ENCODE data around the gene NRG2. TPM values are rescaled to one million over a fixed set of nuclear protein-coding genes. Genes with fewer than 3 reads are reported as not detected.
A peak's percentile ranks its signal among the peaks of the same experiment; 100 is the strongest.

The NRG2 gene
- polyA plus RNA-seq, 3 donors: 0.72 to 1.7 (median 1.5) TPM

- DNase-seq (ENCODE audit: low read depth in 3 of 3, low spot score in 2 of 3): no peak
These were observed 29.6 kb downstream of the NRG2 start for GRCh38 chr5:140013536-140013935.

DNA sequence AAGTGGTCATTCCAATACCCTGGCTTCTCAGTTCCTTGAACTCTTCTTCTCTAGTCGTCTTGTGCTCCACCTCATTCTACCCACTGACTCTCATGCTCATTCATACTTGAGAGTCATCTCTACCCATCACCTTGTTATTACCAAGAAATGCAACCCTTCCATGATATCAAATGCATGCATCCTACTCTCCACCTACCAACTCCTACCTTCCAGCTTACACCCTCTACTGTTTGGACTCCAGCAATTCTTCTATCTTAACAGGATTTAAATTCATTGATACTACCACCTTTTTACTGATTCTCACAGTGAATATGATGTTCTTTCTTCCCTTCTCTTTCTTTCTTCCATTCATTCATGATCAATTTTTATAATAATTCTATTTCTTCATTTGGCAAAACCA lies 30.7 kb downstream of the NRG2 start:
- no peak for DNase-seq (ENCODE audit: low read depth in 3 of 3, low spot score in 2 of 3)

- no peak for DNase-seq (ENCODE audit: low read depth in 3 of 3, low spot score in 2 of 3)
These were observed 31.7 kb downstream of the NRG2 start for GRCh38 chr5:140011297-140011802.

GRCh38 chr5:140010798-140011197 lies 32.3 kb downstream of the NRG2 start:
- DNase-seq (ENCODE audit: low read depth in 3 of 3, low spot score in 2 of 3): no peak

GRCh38 chr5:140007311-140007710 lies 35.8 kb downstream of the NRG2 start:
- DNase-seq (ENCODE audit: low read depth in 3 of 3, low spot score in 2 of 3): no peak

- DNase-seq (ENCODE audit: low read depth in 3 of 3, low spot score in 2 of 3): no peak
These were observed 37.9 kb downstream of the NRG2 start for GRCh38 chr5:140005145-140005591.

DNA sequence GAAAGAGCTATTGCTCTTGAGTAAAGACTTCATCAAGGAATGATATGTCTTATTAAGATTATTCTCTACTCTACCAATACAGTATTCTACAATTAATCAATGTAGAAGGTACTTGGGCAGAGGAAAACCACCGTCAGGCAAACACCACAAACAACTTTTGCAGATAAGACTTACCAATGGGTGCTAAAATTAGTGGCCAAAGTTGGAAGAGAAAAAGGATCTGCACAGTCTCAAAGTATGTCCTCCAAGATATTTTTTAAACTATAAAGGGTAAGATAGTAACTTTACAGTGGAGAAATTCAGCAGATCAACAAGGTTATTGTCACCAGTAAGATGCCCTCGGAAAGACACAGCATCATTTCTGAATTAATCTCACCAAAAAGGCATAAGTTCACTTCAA lies 38.9 kb downstream of the NRG2 start:
- DNase-seq (ENCODE audit: low read depth in 3 of 3, low spot score in 2 of 3): no peak

DNA sequence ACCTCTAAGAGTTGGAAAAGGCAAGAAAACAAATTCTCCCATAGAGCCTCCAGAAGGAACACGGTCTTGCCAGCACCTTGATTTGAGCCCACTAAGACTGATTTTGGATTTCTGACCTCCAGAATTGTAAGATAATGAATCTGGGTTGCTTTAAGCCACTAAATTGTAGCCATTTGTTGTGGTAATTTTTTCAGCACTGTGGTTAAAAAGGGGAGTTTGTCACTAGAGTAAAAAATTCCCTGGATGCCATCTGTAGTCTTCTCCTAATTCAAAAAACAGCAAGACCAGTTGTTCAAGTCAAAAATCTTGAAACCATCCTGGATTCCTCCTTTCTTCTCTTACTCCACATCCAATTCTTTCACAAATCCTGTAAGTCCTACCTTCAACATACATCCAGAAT lies 39.6 kb downstream of the NRG2 start:
- no peak for DNase-seq (ENCODE audit: low read depth in 3 of 3, low spot score in 2 of 3)

GRCh38 chr5:140000332-140000731 lies 42.8 kb downstream of the NRG2 start:
- no peak for DNase-seq (ENCODE audit: low read depth in 3 of 3, low spot score in 2 of 3)

DNA sequence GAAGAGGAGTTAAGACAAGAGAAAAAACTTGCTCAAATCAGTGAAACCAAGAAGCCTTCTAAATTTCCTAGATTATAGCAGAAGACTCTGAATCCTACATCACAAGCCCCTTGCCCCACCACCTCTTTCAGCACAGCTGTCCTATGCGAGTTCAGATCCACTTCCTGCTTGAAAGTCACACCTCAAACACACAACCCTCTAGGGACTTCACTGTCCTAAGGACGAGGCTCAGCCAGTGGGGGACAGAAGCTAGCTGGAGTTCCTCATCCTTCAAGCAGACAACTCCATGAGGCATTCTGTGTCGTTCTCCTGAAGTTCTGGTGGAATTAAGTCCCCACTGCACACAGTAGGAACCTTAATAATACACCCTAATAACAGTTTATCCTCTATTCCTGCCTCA lies 44.3 kb downstream of the NRG2 start:
- no peak for DNase-seq (ENCODE audit: low read depth in 3 of 3, low spot score in 2 of 3)

DNA sequence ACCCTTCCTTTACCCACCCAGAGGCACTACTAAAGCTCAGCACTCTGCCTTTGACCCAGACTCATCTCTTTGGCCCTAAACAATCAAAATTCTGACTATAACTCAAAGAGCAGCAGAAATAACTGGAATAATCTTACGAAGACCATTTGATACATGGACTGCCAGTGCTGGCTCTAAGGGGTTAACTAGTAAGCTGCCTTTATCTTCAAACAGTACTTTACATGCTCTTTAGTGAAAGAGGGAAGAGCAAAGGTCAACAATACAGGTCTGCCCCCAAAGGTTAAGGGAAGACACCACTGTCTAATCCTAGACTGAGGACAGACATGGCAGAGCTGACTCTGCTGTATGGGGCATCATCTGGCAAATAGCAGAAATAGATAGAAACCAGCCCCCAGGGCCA lies 45.8 kb downstream of the NRG2 start:
- no peak for DNase-seq (ENCODE audit: low read depth in 3 of 3, low spot score in 2 of 3)

GRCh38 chr5:139995929-139996328 lies 47.2 kb downstream of the NRG2 start:
- DNase-seq (ENCODE audit: low read depth in 3 of 3, low spot score in 2 of 3): no peak

DNA sequence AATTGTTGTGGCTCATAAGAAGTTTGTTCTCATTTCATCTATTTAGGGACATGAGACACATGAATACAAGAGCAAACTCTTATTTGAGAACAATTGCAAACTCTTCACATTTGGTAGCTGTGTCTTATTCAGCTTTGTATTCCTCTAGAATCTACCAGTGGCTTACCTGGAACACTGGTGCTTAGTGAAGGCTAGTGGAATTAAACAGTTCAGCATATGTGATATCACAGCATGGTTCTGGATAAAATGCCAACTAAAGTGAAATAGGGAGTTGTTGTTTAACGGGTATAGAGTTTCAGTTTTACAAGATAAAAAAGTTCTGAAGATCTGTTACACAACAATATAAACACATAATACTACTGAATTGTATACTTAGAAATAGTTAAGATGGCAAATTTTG lies 48.9 kb downstream of the NRG2 start:
- no peak for DNase-seq (ENCODE audit: low read depth in 3 of 3, low spot score in 2 of 3)

DNA sequence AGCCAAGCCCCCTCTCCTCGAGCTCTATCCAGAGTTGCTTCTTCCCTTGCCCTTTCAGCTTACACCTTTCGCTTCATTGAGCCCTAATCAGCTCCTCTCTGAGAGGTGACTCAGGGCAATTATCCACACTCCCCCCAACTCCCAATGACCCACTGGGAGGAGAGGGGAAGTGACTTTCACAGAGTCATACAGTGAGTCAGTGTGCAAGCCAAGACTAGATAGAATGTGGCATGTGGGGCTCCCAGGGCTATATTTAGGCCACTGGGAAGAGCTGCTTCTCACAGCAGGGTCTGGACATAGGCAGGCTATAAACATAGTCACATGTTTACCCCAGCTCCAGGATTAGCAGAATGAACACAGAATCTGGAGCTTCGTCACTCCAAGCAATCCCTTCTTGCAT lies 57.4 kb downstream of the NRG2 start:
- no peak for DNase-seq (ENCODE audit: low read depth in 3 of 3, low spot score in 2 of 3)

DNA sequence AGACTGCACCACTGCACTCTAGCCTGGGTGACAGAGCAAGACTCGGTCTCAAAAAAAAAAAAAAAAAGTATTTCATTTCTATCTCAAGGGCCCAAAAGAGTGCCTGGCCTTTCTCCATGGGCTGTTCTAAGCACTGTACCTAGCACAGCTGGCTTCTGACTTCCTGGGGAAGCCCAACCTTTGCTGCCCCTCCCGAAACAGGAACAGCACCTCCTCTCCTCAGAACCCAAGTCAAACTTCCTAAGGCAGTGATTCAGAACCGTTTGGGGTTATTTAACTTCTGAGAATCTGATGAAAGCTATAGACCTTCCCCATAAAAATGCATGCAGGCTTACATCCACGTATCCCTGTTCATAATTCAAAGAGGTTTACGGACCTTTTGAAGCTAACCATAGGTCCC lies 57.8 kb downstream of the NRG2 start:
- no peak for DNase-seq (ENCODE audit: low read depth in 3 of 3, low spot score in 2 of 3)

GRCh38 chr5:139984816-139985215 lies 58.3 kb downstream of the NRG2 start:
- DNase-seq (ENCODE audit: low read depth in 3 of 3, low spot score in 2 of 3): no peak

DNA sequence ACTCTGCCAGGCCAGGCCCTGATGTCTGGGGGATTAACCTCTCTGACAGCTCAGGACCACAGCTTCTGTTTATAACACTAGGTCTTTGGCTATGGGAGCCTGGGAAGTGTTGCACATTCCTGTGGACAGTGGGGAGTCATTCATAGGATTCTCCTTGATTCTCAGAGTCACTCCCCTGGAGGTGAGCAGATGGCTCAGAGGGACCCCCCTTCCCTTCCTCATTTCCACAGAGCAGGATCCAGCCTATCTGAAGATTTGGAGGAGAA lies 60.2 kb downstream of the NRG2 start:
- no peak for DNase-seq (ENCODE audit: low read depth in 3 of 3, low spot score in 2 of 3)

- DNase-seq (ENCODE audit: low read depth in 3 of 3, low spot score in 2 of 3): peak in 2 of 3 donors; percentile 45 to 65
These were observed 60.7 kb downstream of the NRG2 start for GRCh38 chr5:139982157-139982974.

DNA sequence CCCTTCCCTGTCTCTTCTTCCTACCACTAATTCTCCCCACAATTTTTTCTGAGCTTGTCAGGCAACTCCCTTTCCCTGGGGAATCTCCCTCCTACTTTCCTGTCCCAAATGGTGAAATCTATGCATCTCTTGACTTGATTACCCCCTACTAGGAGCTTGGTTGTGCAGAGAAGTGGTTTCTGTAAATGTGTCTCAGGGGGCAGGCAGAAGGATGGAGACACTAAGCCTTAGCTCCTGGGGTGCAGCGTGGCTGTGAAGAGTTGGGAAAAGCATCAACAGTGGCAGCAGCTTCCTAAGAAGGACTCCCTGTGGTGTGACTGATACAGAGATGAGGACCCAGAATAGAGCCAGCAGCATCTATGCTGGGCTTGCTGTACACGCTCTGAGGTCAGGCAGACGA lies 62.3 kb downstream of the NRG2 start:
- no peak for DNase-seq (ENCODE audit: low read depth in 3 of 3, low spot score in 2 of 3)

DNA sequence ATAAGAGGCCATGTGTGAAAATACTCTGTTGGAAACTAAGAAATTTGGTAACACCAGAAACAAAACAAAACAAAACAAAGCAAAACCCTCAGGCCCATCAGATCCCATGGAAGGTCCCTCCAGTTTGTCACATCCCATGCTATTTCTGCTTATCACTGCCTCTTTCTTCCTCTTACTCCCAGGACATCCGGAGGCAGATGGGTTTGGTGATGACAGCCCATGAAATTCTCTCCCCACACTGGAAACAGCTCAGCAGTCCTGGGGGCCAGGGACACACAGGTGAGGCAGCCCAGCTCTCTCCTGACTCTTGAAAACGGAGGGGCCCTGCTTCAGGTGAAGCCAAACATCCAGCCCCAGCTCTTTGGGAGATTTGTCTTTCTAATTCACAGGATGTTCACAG lies 63.2 kb downstream of the NRG2 start:
- DNase-seq (ENCODE audit: low read depth in 3 of 3, low spot score in 2 of 3): no peak

GRCh38 chr5:139979518-139979917 lies 63.6 kb downstream of the NRG2 start:
- DNase-seq (ENCODE audit: low read depth in 3 of 3, low spot score in 2 of 3): no peak

- no peak for DNase-seq (ENCODE audit: low read depth in 3 of 3, low spot score in 2 of 3)
These were observed 66.4 kb downstream of the NRG2 start for GRCh38 chr5:139976703-139977102.

DNA sequence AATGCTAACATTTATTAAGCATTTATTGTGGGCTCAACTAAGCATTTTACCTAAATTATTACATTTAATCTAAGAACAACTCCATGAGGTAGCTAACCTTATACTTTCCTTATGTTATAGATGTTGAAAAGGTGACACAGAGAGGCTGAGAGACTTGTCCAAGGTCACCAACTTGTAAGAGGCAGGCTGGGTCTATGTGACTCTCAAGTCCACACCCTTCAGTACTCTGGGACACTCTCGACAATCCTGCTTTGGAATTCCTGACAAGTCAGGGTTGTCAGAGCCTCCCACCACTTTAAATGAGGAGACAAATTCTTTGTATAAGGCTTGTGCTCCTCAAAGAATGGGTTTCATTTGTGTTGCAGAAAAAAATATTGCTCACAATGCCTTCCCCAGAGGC lies 67.2 kb downstream of the NRG2 start:
- no peak for DNase-seq (ENCODE audit: low read depth in 3 of 3, low spot score in 2 of 3)

Measured in right renal cortex interstitium (tissue), 3 donors.